GM18526 (cell line): ENCODE data around the gene PCYOX1L.

Experiments used
- POLR2A ChIP-seq: IDR thresholded peaks from 3 replicates; pipeline ENCODE4 v1.6.1; 2011; ENCODE audit not compliant: insufficient read length; ENCODE audit errors: extremely low read depth

PCYOX1L gene

GRCh38 chr5:149372932-149373331, 15.1 kb downstream of the PCYOX1L start:
- TF ChIP-seq POLR2A, result no peak

DNA sequence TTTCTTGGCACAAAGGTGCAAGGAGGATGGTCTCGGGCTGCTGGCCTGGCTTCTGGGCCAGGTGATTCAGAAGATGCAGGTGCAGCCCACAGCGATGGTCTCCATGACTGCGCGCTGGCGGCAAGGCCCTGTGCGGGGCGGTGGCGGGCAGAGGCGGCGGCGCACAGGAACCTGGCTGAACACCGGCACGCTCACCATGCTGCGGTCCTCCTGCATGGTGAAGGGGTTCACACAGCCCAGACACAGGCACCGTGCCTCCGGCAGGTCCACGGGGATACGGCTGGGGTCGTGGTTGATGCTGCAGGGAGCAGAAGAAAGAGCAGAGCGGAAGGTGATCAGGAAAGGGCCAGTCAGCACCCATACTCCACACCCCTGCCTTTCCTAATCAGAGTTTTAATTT, 16.5 kb downstream of the PCYOX1L start:
- TF ChIP-seq POLR2A, result no peak

DNA sequence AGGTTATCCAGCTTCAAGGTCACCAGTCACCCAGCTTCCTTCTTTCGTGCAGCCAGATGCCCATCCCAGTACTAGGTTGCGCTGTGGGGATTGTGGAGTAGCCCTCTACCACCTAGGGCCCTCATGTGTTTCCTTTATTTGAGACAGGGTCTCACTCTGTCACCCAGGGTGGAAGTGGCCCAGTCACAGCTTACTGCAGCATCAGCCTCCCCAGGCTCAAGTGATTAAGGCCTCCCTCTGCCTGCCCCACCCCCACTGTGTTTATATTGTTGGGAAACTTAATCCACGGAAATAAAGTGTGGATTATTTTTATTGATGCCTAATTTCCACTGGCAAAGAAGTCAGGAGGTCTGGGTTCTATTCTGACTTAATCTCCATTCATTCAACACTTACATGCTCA, 17.0 kb downstream of the PCYOX1L start:
- TF ChIP-seq POLR2A, result no peak

- no peak for TF ChIP-seq POLR2A
These were observed 17.6 kb downstream of the PCYOX1L start for GRCh38 chr5:149375434-149375833.

GRCh38 chr5:149376104-149376503, 18.3 kb downstream of the PCYOX1L start:
- no peak for TF ChIP-seq POLR2A

DNA sequence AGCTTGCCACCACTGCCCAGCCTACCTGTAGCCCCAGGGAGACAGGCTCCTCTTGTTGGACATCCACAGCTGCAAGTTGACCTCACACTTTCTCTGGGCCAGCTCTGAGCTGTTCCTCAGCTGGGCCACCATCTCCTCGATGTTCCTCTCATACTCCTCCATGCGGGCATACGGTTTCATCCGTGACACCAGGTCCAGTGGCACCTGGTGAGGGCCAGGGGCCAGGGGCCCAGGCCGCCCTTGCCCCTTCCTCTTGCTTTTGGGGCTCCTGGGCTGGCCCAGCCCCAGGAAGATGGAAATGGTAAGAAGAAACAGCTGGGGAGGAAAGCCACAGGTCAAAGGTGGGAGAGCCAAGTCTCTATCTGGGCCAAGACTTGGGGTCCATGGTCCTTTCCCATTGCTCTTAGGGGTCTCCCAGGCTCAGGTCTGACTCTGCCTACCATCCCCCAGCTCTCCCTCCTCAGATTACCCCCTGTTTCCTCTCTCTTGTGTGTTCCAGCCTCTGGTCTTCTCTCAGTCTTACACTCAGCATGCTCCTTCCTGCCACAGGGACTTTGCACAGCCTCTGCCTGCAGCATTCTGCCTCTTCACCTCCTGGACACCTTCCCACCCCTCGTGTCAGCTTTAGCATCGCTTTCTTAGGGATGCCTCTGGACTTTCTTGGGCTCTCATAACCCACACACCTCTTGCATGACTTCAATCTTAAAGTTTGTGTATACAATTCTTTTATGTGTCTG, 19.0 kb downstream of the PCYOX1L start:
- TF ChIP-seq POLR2A, result no peak

DNA sequence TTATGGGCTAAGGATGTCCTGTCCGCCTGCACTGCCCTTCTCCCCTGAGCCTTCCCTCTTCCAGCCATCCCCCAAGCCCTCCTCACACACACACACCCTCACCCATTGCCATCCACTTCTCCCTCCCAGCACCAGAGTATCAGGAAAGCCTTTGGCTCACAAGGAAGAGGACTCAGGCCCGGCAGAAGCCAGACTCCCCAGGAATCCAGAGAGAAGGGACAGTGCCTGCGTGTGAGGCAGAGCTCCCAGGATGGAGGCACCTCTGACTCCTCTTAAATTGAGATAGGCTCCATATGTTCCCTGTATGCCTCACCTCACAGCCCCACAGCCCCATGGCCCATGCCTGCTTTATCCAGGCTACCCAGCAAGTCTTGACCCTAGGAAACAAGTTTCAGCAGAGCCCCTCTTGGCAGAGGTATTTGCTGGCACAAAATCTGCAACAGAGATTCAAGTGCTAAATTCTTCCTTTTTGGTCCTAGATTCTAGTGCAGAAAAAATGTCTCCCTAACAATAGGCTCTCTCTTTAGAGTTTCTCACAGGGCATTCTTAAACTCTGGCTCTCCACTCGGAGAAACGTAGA, 20.5 kb downstream of the PCYOX1L start:
- TF ChIP-seq POLR2A, result no peak

- TF ChIP-seq POLR2A, result no peak
These were observed 21.4 kb downstream of the PCYOX1L start, which contains the start of gene IL17B for GRCh38 chr5:149379177-149379761. TSS of gene IL17B (minus strand) at chr5:149379292. CDS start at chr5:149379225, 67 bp downstream.

DNA sequence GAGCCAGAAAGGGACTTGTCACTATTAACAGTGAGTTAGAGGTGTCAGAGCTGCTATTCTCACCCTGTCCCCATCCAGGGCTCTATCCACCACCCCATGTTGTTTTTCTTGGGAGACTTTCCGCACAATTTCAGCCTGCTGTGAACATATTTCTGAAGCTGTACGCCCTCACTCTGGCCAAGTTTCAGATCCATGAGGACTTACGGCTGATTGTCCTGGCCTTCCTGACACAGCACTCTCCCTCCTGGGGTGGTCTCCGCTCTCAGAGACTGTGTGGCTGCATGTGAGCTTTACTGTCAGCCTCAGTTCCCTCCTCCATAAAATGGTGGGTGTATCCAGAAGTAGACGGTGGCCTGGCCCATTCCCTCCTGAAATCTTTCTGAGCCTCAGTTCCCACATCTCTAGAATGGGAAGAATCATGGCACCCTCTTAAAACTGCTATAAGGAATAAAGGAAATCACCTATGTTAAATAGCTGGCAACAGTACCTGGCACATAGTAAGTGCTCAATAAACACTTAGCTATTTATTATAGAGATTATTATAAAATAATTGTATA, 22.1 kb downstream of the PCYOX1L start:
- TF ChIP-seq POLR2A, result no peak

DNA sequence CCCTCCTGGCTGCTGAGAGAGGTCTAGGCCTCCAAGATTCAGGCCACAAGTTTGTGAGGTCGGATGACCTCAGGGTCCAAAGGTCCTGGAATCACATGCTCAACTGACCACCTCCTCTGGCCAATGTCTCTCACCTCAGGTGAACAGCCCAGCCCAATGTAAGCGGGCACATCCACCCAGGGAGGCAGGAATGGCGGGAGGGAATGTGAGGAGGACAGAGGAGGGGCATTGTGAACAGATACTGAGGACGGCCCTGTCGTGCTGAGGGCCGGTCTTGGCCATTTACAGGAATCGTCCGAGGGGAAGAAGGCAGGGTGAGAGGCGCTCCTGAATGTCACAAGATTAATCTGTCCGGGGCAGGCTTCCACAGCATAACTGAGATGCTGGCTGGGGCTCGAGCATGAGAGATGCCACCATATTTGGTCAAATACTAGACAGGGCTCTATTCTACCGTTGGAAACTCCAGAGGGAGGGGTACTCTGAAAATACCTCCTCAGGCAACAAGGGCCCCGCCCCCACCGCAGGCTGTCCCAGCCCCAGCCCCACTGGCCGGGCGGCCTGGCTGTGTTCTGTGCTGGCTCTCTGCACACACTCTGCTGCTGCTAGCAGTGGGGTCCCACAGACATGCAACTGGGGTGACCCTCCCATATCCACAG, 22.7 kb downstream of the PCYOX1L start:
- TF ChIP-seq POLR2A, result no peak

DNA sequence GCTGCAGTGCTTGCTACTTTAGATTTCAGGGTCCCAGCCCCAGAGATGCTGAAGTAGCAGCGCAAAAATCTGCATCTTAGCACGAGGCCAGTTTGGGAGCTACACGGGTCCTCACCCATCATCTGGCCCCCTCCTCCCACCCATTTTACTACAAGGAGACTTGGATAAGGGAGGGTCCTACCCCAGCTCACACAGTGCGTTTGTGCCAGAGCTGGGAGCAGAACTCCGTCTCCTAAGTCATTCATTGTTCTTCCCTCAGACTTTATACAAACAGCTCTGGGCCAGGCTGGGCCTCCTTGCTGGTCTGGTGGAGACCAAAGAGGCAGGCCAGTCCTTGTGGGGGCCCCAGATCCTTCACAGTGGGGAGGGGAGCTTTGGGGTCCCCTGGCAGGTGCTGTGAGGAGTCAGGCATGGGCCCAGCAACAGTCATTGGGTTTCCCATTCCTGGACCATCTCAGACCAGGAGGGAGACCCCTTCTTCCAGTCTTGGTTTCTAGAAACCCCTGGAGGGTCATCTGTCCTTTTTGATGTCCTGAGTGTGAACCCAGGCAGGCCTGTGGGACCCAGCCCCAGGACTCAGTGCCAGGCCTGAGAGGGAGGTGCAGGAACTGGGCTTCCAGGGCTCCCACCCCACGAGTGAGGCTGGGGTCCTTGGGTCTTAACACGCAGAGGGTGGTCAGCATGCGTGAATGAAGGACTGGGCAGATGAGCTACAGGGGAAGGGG, 23.6 kb downstream of the PCYOX1L start:
- no peak for TF ChIP-seq POLR2A

GRCh38 chr5:149381986-149382338, 24.1 kb downstream of the PCYOX1L start:
- no peak for TF ChIP-seq POLR2A

GRCh38 chr5:149382517-149383220, 24.8 kb downstream of the PCYOX1L start:
- TF ChIP-seq POLR2A, result no peak

GRCh38 chr5:149383399-149383798, 25.6 kb downstream of the PCYOX1L start:
- no peak for TF ChIP-seq POLR2A
